GM21737 (cell line): ENCODE measurements around the gene CD274.
A peak's percentile ranks its signal among the peaks of the same experiment; 100 is the strongest.
"Not testable (repeated sequence)": the region's sequence is repeated elsewhere in the genome, so short reads cannot be mapped to it uniquely, and the experiment has no call there.

Experiments used
- ATAC-seq: cut with Tn5 transposase; IDR thresholded peaks from one replicate; pipeline ENCODE4 v1.9.1; 2021; ENCODE audit warnings: mild to moderate bottlenecking, moderate library complexity; ENCODE audit not compliant: unreplicated experiment

Gene CD274

GRCh38 chr9:5437254-5438216 lies 12.8 kb upstream of the CD274 start, which contains the start of gene PLGRKT:
PLGRKT (minus strand) TSS chr9:5437925; CDS start chr9:5431977, 5,948 bp downstream.
- ATAC-seq: peak; percentile 85

GRCh38 chr9:5438301-5439162 lies 11.8 kb upstream of the CD274 start:
- peak; percentile 65 for ATAC-seq

- no peak for ATAC-seq
Measured at GRCh38 chr9:5440426-5440825, 9.9 kb upstream of the CD274 start.

GRCh38 chr9:5441043-5441442 lies 9.3 kb upstream of the CD274 start:
- ATAC-seq: no peak

GRCh38 chr9:5442400-5443011 lies 7.8 kb upstream of the CD274 start:
- ATAC-seq: no peak

GRCh38 chr9:5443850-5444249 lies 6.5 kb upstream of the CD274 start:
- no peak for ATAC-seq

GRCh38 chr9:5445096-5445495 lies 5.2 kb upstream of the CD274 start:
- ATAC-seq: not testable (repeated sequence)

- no peak for ATAC-seq
Measured at GRCh38 chr9:5445886-5446285, 4.5 kb upstream of the CD274 start.

GRCh38 chr9:5446451-5447236 lies 3.7 kb upstream of the CD274 start:
- no peak for ATAC-seq

GRCh38 chr9:5447337-5447736 lies 3.0 kb upstream of the CD274 start:
- no peak for ATAC-seq

GRCh38 chr9:5448016-5448415 lies 2.3 kb upstream of the CD274 start:
- ATAC-seq: no peak

- ATAC-seq: no peak
Measured at GRCh38 chr9:5448461-5449435, 1.6 kb upstream of the CD274 start.

- ATAC-seq: no peak
Measured at GRCh38 chr9:5449521-5450358, 602 bp upstream of the CD274 start.

GRCh38 chr9:5452286-5452609 lies 1.9 kb downstream of the CD274 start:
- no peak for ATAC-seq

- ATAC-seq: no peak
Measured at GRCh38 chr9:5453004-5453403, 2.7 kb downstream of the CD274 start.

GRCh38 chr9:5453673-5454072 lies 3.3 kb downstream of the CD274 start:
- no peak for ATAC-seq

- no peak for ATAC-seq
Measured at GRCh38 chr9:5455181-5455580, 4.8 kb downstream of the CD274 start.

- ATAC-seq: peak; percentile 52
Measured at GRCh38 chr9:5459289-5459829, 9.0 kb downstream of the CD274 start.
